Activated CD4-positive, alpha-beta T cell treated with anti-CD3 and anti-CD28 coated beads for 1 hour (primary cell): ENCODE measurements around the gene TECTA.

Source experiments
- DNase-seq: peaks from one replicate; pipeline ENCODE4 v3.0.0-alpha.2; 2020

The TECTA gene

GRCh38 chr11:121194731-121195596 lies 93.9 kb downstream of the TECTA start:
- DNase-seq = no peak

- DNase-seq = no peak
Observed at GRCh38 chr11:121198491-121198890, 97.4 kb downstream of the TECTA start.

GRCh38 chr11:121199516-121199915 lies 98.5 kb downstream of the TECTA start:
- no peak for DNase-seq

- no peak for DNase-seq
Observed at GRCh38 chr11:121206810-121207209, 105.8 kb downstream of the TECTA start.

GRCh38 chr11:121207485-121208115 lies 106.6 kb downstream of the TECTA start:
- DNase-seq = no peak

GRCh38 chr11:121210445-121211080 lies 109.5 kb downstream of the TECTA start:
- no peak for DNase-seq

GRCh38 chr11:121211626-121212025 lies 110.6 kb downstream of the TECTA start:
- no peak for DNase-seq

DNA sequence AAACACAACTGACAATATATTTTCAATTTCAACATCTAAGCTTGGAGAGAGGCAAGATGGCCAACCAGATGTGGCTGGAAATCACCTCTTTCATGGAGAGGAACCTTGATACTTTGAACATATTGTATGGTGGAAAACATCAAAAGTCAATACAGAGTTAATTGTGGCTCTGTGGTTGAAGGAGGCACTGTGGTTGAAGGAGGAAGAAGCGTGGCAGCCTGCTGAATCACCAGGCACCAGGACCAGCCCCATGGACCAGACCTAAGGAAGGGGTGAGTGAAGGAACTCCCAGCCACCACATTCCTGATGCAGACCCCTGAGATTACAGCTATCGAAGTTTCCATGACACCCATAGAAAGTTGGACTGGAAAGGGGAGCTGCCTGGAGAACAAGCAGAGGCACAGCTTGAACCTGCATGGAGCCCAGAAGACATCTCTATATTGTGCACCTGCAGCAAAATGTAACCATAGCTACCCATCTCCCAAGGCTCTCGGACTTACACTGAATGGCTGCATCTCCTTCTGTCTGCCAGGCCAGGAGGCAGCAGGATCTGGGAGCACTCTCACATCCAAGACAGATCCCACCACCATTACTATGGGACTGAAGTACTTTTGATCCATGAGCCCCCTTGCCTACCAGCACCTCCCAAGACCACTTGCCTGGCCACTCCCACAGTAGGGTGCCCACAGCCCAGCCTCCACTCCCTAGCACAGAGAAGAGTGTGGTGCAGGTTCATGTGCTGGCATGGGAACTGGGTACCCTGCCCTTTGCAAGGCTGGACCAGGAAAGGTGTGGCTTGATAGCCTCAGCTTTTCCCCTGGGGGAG lies 111.7 kb downstream of the TECTA start:
- DNase-seq = no peak

GRCh38 chr11:121213362-121213893 lies 112.4 kb downstream of the TECTA start:
- DNase-seq = no peak

DNA sequence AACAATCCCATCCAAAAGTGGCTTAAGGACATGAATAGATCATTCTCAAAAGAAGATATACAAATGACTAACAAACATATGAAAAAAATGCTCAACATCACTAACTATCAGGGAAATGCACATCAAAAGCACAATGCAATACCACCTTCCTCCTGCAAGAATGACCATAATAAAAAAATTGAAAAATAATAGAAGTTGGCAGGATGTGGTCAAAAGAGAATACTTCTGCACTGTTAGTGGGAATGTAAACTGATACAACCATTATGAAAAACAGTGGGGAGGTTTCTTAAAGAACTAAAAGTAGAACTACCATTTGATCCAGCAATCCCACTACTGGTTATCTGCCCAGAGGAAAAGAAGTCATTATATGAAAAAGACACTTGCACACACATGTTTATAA lies 113.8 kb downstream of the TECTA start:
- DNase-seq = no peak

GRCh38 chr11:121221496-121222200 lies 120.6 kb downstream of the TECTA start:
- no peak for DNase-seq

DNA sequence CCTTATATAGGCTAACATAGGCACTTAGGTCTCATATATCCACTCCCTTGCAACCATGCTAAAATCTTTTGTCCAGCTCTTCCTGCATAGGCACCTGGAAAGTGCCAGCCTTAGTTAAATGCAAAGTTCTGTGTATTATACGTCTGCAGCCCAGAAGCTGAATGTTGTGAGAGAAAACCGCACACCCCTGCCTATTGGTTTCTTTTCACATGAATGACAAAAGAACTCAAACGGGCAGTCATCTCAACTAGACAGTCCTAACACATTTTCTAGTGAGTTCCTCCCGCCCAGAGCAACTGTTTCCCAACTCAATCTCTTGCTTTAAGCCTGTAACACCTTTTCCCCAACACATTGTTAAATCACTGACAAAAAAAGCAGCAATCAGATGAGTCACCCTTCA lies 122.1 kb downstream of the TECTA start:
- DNase-seq = no peak

- no peak for DNase-seq
Observed at GRCh38 chr11:121225382-121225781, 124.3 kb downstream of the TECTA start.

- DNase-seq = no peak
Observed at GRCh38 chr11:121226415-121227263, 125.6 kb downstream of the TECTA start.

GRCh38 chr11:121228851-121229250 lies 127.8 kb downstream of the TECTA start:
- no peak for DNase-seq

DNA sequence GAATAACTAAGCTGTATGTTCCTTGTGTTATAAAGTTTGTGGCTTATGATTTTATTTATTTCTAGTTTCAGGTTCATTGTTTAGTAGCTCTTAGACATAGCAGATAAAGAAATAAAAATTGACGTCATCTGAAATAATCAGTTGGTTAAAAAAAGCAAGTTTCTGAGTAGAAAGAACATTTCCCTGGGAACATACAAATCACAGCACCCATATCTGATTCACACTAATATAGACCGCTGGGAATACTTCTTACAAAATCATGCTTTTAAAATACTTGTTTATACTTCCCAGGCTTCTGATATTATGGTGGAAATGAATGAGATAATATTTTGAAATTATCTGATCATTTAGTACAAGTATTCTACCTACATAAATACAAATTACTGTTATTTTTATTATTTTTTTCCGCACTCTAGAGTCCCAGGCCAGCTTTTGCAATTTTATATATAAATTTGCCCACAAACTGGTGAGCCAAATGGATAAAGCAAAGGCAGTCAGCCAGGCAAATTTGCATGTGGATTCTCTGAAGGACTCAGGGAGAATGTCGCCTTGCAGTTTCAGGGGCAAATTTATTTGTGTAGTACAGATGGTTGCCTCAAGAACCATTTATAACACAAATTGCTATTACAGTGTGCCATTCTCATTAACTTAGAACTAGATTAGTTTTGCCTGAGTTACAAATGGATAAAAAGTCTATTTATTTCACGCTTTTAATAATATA lies 128.6 kb downstream of the TECTA start:
- no peak for DNase-seq

- no peak for DNase-seq
Observed at GRCh38 chr11:121231576-121232278, 130.7 kb downstream of the TECTA start.

GRCh38 chr11:121235057-121235456 lies 134.0 kb downstream of the TECTA start:
- no peak for DNase-seq

DNA sequence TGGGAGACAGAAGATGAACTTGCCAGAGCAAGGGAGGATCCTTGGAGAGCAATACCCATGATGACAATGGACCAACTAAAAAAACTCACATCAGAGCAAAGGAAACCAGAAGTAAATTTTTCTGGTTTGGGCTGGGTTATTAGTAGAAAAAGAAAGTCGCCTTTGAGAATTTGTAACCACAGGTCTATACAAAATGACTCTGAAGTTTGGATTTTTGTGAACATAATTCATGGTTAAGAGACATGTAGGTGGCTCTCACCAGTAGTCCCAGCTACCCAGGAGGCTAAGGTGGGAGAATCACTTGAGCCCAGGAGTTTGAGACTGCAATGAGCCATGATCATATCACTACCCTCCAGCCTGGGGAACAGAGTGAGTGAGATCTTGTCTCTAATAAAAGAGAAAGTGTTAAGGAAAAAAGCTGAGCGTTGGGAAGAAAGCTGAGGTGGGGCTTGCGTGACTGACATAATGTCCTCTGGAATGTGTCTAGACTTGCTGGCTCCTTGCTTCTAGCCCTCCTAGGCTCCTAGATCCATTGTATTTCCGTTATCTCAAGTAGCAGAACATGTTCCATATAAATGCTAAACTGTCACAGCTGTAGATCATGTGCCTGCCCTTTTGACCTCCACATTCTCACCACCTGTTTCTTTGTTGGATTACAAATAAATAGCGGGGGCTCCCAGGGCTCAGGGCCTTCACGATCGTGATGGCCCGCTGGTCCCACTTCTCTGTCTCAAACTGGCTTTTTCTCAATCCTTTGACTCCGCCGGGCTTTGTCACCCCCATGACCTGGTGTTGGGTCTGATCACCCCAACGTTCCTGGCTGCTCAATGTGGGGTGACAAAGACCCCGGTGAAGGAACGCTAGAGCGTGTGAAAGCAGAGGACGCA lies 135.3 kb downstream of the TECTA start:
- no peak for DNase-seq
